HepG2 (cell line): Measurements from ENCODE around the gene ADORA2B. TPM values are rescaled to one million over a fixed set of nuclear protein-coding genes. Genes with fewer than 3 reads are reported as not detected.

Experiments used
- ATAC-seq: fragments of 200-7000 bp; cut with Tn5 transposase; 3 replicates; pipeline ENCODE4 v1.9.1; 2020; ENCODE audit warnings: mild to moderate bottlenecking, moderate library complexity
- BruUV-seq: library from RNA; stranded (reverse); fragments of 400-500 nt; replicated peaks from 2 replicates; lab custom pipeline; 2021; lab: Mats Ljungman, UMichigan
- CTCF ChIA-PET: fragments of 300-600 bp; formaldehyde crosslinking; extraction: SDS; loops from one replicate; lab custom pipeline; 2021; ENCODE audit warnings: low total read pairs, inconsistent platforms, low intra/inter-chr PET ratio; lab: Yijun Ruan, JAX
- POLR2A ChIA-PET: fragments of 350-600 bp; sonication (Branson Sonifier 250); formaldehyde crosslinking; loops from one replicate; lab custom pipeline; 2020; ENCODE audit warnings: antibody characterized with exemption, inconsistent platforms; lab: Yijun Ruan, JAX
- DNase-seq: peaks from one replicate; pipeline ENCODE4 v3.0.0-alpha.2; 2015; ENCODE audit warnings: low spot score
- FAIRE-seq: peaks from 3 replicates; lab custom pipeline; 2011; peaks lifted over from hg19 to GRCh38; lab: Jason Lieb, UNC
- H2AFZ ChIP-seq: one replicate; pipeline ENCODE4 v1.6.1; 2011; ENCODE audit warnings: low read length, inconsistent platforms
- H3K27ac ChIP-seq: fragments of 300-600 bp; 3 replicates; pipeline ENCODE4 v1.8.0; 2011; ENCODE audit warnings: mixed run types, mild to moderate bottlenecking, mixed read lengths, low read length, inconsistent platforms; ENCODE audit not compliant: insufficient read depth; ENCODE audit errors: extremely low read length
- H3K27me3 ChIP-seq, 2 experiments: fragments of 200-600 bp in 1 of 2; 2 replicates in 1 of 2; 3 replicates in 1 of 2; pipeline versions ENCODE4 v1.6.0 to v1.8.0; 2011; ENCODE audit warnings: low read length in 2 of 2, mild to moderate bottlenecking in 2 of 2, moderate library complexity in 2 of 2, inconsistent platforms in 1 of 2; ENCODE audit not compliant: insufficient read depth in 2 of 2, control insufficient read depth in 1 of 2
- H3K36me3 ChIP-seq, 2 experiments: fragments of 200-600 bp in 1 of 2; replicated peaks in 1 of 2; 2 replicates in 1 of 2; 3 replicates in 1 of 2; pipeline versions ENCODE4 v1.5.1 to v1.8.0; 2011; ENCODE audit warnings: low read length in 2 of 2, inconsistent platforms in 1 of 2; ENCODE audit not compliant: insufficient read depth in 2 of 2, control insufficient read depth in 1 of 2
- H3K4me1 ChIP-seq: 2 replicates; pipeline ENCODE4 v1.5.1; 2012; ENCODE audit warnings: low read length, inconsistent platforms; ENCODE audit not compliant: insufficient read depth
- H3K4me2 ChIP-seq: 2 replicates; pipeline ENCODE4 v1.6.0; 2011; ENCODE audit warnings: low read depth, low read length, inconsistent platforms
- H3K4me3 ChIP-seq, 3 experiments: fragments of 200-600 bp in 1 of 3; sonication (generic), shearing (Covaris generic) in 1 of 3; replicated peaks in 1 of 3; 2 replicates each; pipeline ENCODE4 v1.5.1; 2011 to 2016; ENCODE audit warnings: low read length in 3 of 3, inconsistent platforms in 2 of 3, low read depth in 2 of 3, mild to moderate bottlenecking in 2 of 3, control low read depth in 1 of 3, mixed read lengths in 1 of 3; ENCODE audit not compliant: insufficient read depth in 1 of 3
- H3K79me2 ChIP-seq: one replicate; pipeline ENCODE4 v1.6.1; 2011; ENCODE audit warnings: low read length, inconsistent platforms; ENCODE audit not compliant: insufficient read depth
- H3K9ac ChIP-seq: 2 replicates; pipeline ENCODE4 v1.6.0; 2011; ENCODE audit warnings: mild to moderate bottlenecking, low read depth, low read length, inconsistent platforms; ENCODE audit not compliant: insufficient read depth
- H3K9me3 ChIP-seq: 2 replicates; pipeline ENCODE4 v1.5.1; 2012; ENCODE audit warnings: mild to moderate bottlenecking, low read length
- H4K20me1 ChIP-seq: 2 replicates; pipeline ENCODE4 v1.6.0; 2011; ENCODE audit warnings: inconsistent platforms, mild to moderate bottlenecking, low read length, moderate library complexity; ENCODE audit not compliant: insufficient read depth
- BCL6 ChIP-seq: IDR thresholded peaks from 2 replicates; pipeline ENCODE4 v1.6.1; 2016; ENCODE audit warnings: missing genetic modification reagents, missing compliant biosample characterization
- BRD4 ChIP-seq: sonication (generic); formaldehyde crosslinking; IDR thresholded peaks from 2 replicates; pipeline ENCODE4 v1.4.0; 2020; ENCODE audit warnings: missing genetic modification reagents
- ELF4 ChIP-seq: sonication (generic); formaldehyde crosslinking; IDR thresholded peaks from 2 replicates; pipeline ENCODE4 v1.5.0; 2020; ENCODE audit warnings: missing genetic modification reagents, mild to moderate bottlenecking, moderate library complexity, borderline replicate concordance
- IKZF5 ChIP-seq: IDR thresholded peaks from 2 replicates; pipeline ENCODE4 v1.6.1; 2018; ENCODE audit warnings: missing genetic modification reagents, mild to moderate bottlenecking, missing compliant biosample characterization
- KLF15 ChIP-seq: sonication (generic); formaldehyde crosslinking; IDR thresholded peaks from 2 replicates; pipeline ENCODE4 v1.8.1; 2023; ENCODE audit warnings: borderline replicate concordance, mild to moderate bottlenecking, inconsistent platforms, missing genetic modification reagents, mixed read lengths
- PHF5A ChIP-seq: IDR thresholded peaks from one replicate; pipeline ENCODE4 v1.6.1; 2018; ENCODE audit warnings: low read depth, missing genetic modification reagents; ENCODE audit not compliant: unreplicated experiment
- RORA ChIP-seq: sonication (generic); formaldehyde crosslinking; IDR thresholded peaks from 2 replicates; pipeline ENCODE4 v1.5.0; 2020; ENCODE audit warnings: mild to moderate bottlenecking, missing genetic modification reagents, moderate library complexity
- ZBTB42 ChIP-seq: sonication (generic); formaldehyde crosslinking; IDR thresholded peaks from 2 replicates; pipeline ENCODE4 v1.5.0; 2020; ENCODE audit warnings: mild to moderate bottlenecking, missing genetic modification reagents
- ZBTB7B ChIP-seq: sonication (generic); formaldehyde crosslinking; IDR thresholded peaks from 2 replicates; pipeline ENCODE4 v1.4.0; 2020; ENCODE audit warnings: missing genetic modification reagents
- ZEB1 ChIP-seq: IDR thresholded peaks from 2 replicates; pipeline ENCODE4 v1.6.1; 2012; ENCODE audit warnings: mild to moderate bottlenecking, low read depth, inconsistent platforms; ENCODE audit not compliant: insufficient replicate concordance
- ZNF10 ChIP-seq: sonication (generic); formaldehyde crosslinking; IDR thresholded peaks from 2 replicates; pipeline ENCODE4 v1.4.0; 2020; ENCODE audit warnings: mild to moderate bottlenecking, low read depth, missing genetic modification reagents, borderline replicate concordance
- ZNF232 ChIP-seq: sonication (generic); formaldehyde crosslinking; IDR thresholded peaks from 2 replicates; pipeline ENCODE4 v1.4.0; 2020; ENCODE audit warnings: missing genetic modification reagents, borderline replicate concordance
- ZNF407 ChIP-seq: sonication (generic); formaldehyde crosslinking; IDR thresholded peaks from one replicate; pipeline ENCODE4 v1.5.1; 2020; ENCODE audit warnings: mild to moderate bottlenecking, missing genetic modification reagents; ENCODE audit errors: not compliant biosample characterization
- ZNF879 ChIP-seq: sonication (generic); formaldehyde crosslinking; IDR thresholded peaks from 2 replicates; pipeline ENCODE4 v1.8.1; 2023; ENCODE audit warnings: missing genetic modification reagents
- WGBS: methylation state at CpG from one replicate; pipeline ENCODE4 v1.1.6; 2017; ENCODE audit warnings: low lambda C conversion rate; 5-methylcytosine and 5-hydroxymethylcytosine counted together
- in situ Hi-C: cut with HindIII; loops from 2 replicates; pipeline ENCODE4 v1.10.0; 2017; ENCODE audit warnings: low pct_unique_long_range_greater_than_20kb; ENCODE audit not compliant: extremely low pct_ligation_motif_present
- intact Hi-C: fragments of 100-400 bp; cut with micrococcal nuclease; formaldehyde crosslinking; loops from one replicate; pipeline ENCODE4 v1.10.0; 2022; ENCODE audit not compliant: unreplicated experiment
- polyA plus RNA-seq, 8 experiments: library from polyadenylated mRNA; depleted of rRNA in 3 of 8; stranded (reverse) in 7 of 8; unstranded in 1 of 8; fragments of >200 nt; fragmentation: Illumina TruSeq in 4 of 8; extraction: Trizol in 4 of 8; gene quantifications; 2 replicates each; pipeline versions ENCODE4 v1.2.1 to v1.2.3, GENCODE V29; 2011 to 2016; ENCODE audit warnings: low read depth in 4 of 8, missing spikeins in 1 of 8, mixed read lengths in 1 of 8; ENCODE audit not compliant: insufficient read depth in 1 of 8
- total RNA-seq, 5 experiments: library from RNA; depleted of rRNA; stranded (reverse); fragments of >200 nt; fragmentation: Illumina TruSeq; extraction: Trizol; gene quantifications; 2 replicates each; pipeline ENCODE4 v1.2.3, GENCODE V29; 2016; ENCODE audit warnings: low read depth in 1 of 5

The ADORA2B gene
- total and polyA plus RNA-seq, 2 of the 13 experiments (the other 11 are each of a cell fraction or from before 2014, with no cell fraction given): 10.4 to 20.0 TPM

- H3K36me3 ChIP-seq: no peaks in the 10 kb centered on the region
- intact Hi-C loops: no loop called here
Observed at GRCh38 chr17:15935891-15936290, 9.0 kb upstream of the ADORA2B start.

More at GRCh38 chr17:15935891-15936290, 9.0 kb upstream of the ADORA2B start:
- Histone ChIP-seq H3K27me3 (no peaks in the 10 kb centered on the region), H3K9me3 (no peaks in the 10 kb centered on the region), H3K27ac (no peak overlapping the region), H3K4me1 (no peaks in the 10 kb centered on the region), H3K9ac (no peak overlapping the region), H3K4me2 (no peak overlapping the region), H3K79me2 (no peaks in the 10 kb centered on the region), H4K20me1 (no peaks in the 10 kb centered on the region), H2AFZ (no peak overlapping the region), H3K4me3 (no peak overlapping the region)
- ATAC-seq: no peak
- CTCF ChIA-PET: no interaction called here
- no peak for TF ChIP-seq ZNF10
- TF ChIP-seq ZEB1: no peak
- no peak for TF ChIP-seq ZBTB42 (CRISPR knock-in tag)
- no peak for TF ChIP-seq RORA (CRISPR knock-in tag)
- no peak for TF ChIP-seq ELF4 (CRISPR knock-in tag)
- TF ChIP-seq ZNF232 (CRISPR knock-in tag): no peak
- TF ChIP-seq ZNF407 (CRISPR knock-in tag): no peak
- no peak for TF ChIP-seq BCL6 (CRISPR knock-in tag)
- TF ChIP-seq ZBTB7B (CRISPR knock-in tag): no peak
- TF ChIP-seq BRD4: no peak
- no peak for TF ChIP-seq IKZF5 (CRISPR knock-in tag)
- no peak for TF ChIP-seq PHF5A (CRISPR knock-in tag)
- no peak for TF ChIP-seq ZNF879 (CRISPR knock-in tag)
- no peak for TF ChIP-seq KLF15 (CRISPR knock-in tag)
- POLR2A ChIA-PET: no interaction called here
- DNase-seq: no peak
- FAIRE-seq: no peak
- BruUV-seq: no TSS peak
- in situ Hi-C loops: loop anchor here (25.0 kb wide), 1 partner anchor 99 kb away; no protein-coding TSS in a partner anchor
- WGBS: 42% methylated on average over 7 of the region's 7 CpGs
